OCI-LY3 (cell line): ENCODE measurements around the gene EXPH5.

Experiments used
- H2AFZ ChIP-seq: fragments of 200-600, 300-600 bp; shearing (Covaris generic); 2 replicates; pipeline ENCODE4 v1.6.0; 2014; ENCODE audit warnings: antibody characterized with exemption, low read depth, low read length
- H3K27ac ChIP-seq: fragments of 200-600, 300-600 bp; sonication (generic); 2 replicates; pipeline ENCODE4 v1.5.1; 2014; ENCODE audit warnings: mild to moderate bottlenecking, low read length, moderate library complexity, mixed read lengths
- H3K27me3 ChIP-seq: fragments of 200-600, 300-600 bp; sonication (generic); 2 replicates; pipeline ENCODE4 v1.6.1; 2014; ENCODE audit warnings: low read depth, low read length, mixed read lengths
- H3K36me3 ChIP-seq: fragments of 200-600, 300-600 bp; sonication (generic); replicated peaks from 2 replicates; pipeline ENCODE3; 2014; ENCODE audit warnings: low read depth, low read length, mixed read lengths
- H3K4me1 ChIP-seq: fragments of 300-600, 200-600 bp; sonication (generic); 2 replicates; pipeline ENCODE4 v1.6.1; 2014; ENCODE audit warnings: low read length, mixed read lengths
- H3K4me2 ChIP-seq: fragments of 200-600, 300-600 bp; sonication (generic); 2 replicates; pipeline ENCODE4 v1.6.1; 2014; ENCODE audit warnings: low read length, mixed read lengths
- H3K4me3 ChIP-seq: fragments of 300-600, 200-600 bp; sonication (generic); 2 replicates; pipeline ENCODE4 v1.5.1; 2014; ENCODE audit warnings: antibody characterized with exemption, mild to moderate bottlenecking, low read length, moderate library complexity
- H3K79me2 ChIP-seq: fragments of 300-600, 200-600 bp; shearing (Covaris generic); 2 replicates; pipeline ENCODE4 v1.6.1; 2014; ENCODE audit warnings: mild to moderate bottlenecking, low read length, mixed read lengths
- H3K9ac ChIP-seq: fragments of 300-600, 200-600 bp; shearing (Covaris generic); 2 replicates; pipeline ENCODE4 v1.6.0; 2014; ENCODE audit warnings: mild to moderate bottlenecking, low read length, moderate library complexity
- H3K9me3 ChIP-seq: fragments of 200-600, 300-600 bp; shearing (Covaris generic); 2 replicates; pipeline ENCODE4 v1.6.1; 2014; ENCODE audit warnings: low read length, mixed read lengths; ENCODE audit not compliant: insufficient read depth
- H4K20me1 ChIP-seq: fragments of 200-600, 300-600 bp; sonication (generic); 2 replicates; pipeline ENCODE4 v1.6.1; 2016; ENCODE audit warnings: low read length, mixed read lengths; ENCODE audit not compliant: insufficient read depth
- EZH2phosphoT487 ChIP-seq: fragments of 200-600 bp; shearing (Covaris generic); IDR thresholded peaks from 2 replicates; pipeline ENCODE4 v1.6.1; 2018; ENCODE audit warnings: antibody characterized with exemption, mixed run types, low read depth
- TF ChIP-seq, protein P1 (sequence below): fragments of 200-600, 300-600 bp; sonication (generic); IDR thresholded peaks from 2 replicates; pipeline ENCODE4 v1.5.1; 2014; ENCODE audit warnings: antibody characterized with exemption, low read length, low read depth

The EXPH5 gene

DNA sequence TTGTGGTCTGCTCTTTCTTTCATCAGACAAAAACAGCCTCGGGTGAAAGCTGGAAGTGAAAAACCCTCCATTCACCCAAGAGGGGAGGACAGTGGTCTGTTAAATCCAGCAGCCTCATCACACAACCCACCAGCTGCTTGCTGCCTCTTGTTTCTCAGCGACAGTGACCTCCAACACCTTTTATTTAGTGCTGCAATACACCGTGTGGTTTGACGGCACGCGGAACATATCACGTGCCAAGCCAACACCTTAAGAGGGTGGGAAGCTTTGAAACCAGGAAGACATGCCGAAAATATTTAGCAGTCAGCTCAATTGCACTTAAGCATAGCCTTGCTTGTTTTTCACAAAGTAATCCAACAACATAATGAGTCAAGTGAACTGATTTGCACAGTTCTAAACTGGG lies 55.5 kb downstream of the EXPH5 start:
- Histone ChIP-seq H3K4me1 (no peaks in the 10 kb centered on the region), H3K27me3 (no peaks in the 10 kb centered on the region), H3K79me2 (no peaks in the 10 kb centered on the region), H3K36me3 (no peaks in the 10 kb centered on the region), H3K4me3 (no peak overlapping the region), H3K4me2 (no peak overlapping the region), H3K9ac (no peak overlapping the region), H2AFZ (no peak overlapping the region), H3K9me3 (no peaks in the 10 kb centered on the region), H4K20me1 (no peaks in the 10 kb centered on the region), H3K27ac (no peak overlapping the region)
- TF ChIP-seq EZH2phosphoT487, result no peak
- TF ChIP-seq, protein P1, sequence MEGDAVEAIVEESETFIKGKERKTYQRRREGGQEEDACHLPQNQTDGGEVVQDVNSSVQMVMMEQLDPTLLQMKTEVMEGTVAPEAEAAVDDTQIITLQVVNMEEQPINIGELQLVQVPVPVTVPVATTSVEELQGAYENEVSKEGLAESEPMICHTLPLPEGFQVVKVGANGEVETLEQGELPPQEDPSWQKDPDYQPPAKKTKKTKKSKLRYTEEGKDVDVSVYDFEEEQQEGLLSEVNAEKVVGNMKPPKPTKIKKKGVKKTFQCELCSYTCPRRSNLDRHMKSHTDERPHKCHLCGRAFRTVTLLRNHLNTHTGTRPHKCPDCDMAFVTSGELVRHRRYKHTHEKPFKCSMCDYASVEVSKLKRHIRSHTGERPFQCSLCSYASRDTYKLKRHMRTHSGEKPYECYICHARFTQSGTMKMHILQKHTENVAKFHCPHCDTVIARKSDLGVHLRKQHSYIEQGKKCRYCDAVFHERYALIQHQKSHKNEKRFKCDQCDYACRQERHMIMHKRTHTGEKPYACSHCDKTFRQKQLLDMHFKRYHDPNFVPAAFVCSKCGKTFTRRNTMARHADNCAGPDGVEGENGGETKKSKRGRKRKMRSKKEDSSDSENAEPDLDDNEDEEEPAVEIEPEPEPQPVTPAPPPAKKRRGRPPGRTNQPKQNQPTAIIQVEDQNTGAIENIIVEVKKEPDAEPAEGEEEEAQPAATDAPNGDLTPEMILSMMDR, result no peak

- Histone ChIP-seq H3K9me3 (no peaks in the 10 kb centered on the region), H3K9ac (no peak overlapping the region), H3K79me2 (no peaks in the 10 kb centered on the region), H4K20me1 (no peaks in the 10 kb centered on the region), H3K27me3 (no peaks in the 10 kb centered on the region), H2AFZ (no peak overlapping the region), H3K4me3 (no peak overlapping the region), H3K27ac (no peak overlapping the region), H3K36me3 (no peaks in the 10 kb centered on the region), H3K4me2 (no peak overlapping the region), H3K4me1 (no peaks in the 10 kb centered on the region)
- no peak for TF ChIP-seq EZH2phosphoT487
- TF ChIP-seq, protein P1, result no peak
Observed at GRCh38 chr11:108536783-108537182, 56.8 kb downstream of the EXPH5 start.

DNA sequence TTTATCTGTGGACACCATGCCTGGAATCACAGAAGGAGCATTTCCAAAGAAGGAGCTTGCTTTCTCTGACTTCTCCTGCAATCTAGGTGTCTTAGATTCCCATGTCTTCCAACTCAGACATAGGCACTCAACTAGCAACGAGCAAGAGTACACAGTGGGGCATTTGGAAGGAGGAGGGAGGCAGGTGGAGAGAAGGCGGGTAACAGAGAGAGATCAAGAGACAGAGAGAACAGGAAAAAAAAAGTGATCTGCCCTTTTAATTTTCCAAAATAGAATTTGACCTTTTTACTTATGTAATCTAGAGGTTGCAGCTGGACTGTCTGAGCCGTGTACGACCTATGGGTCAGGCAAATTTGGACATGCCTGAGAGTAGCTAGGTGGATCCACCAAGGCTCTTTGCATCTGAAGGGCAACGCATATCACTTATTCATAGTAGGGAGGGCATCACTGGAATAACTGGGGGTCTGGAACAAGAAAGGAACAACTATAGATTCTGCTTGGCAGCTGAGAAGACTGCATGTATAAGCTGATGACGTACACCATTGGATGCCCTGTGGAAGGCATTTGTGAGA lies 58.1 kb downstream of the EXPH5 start:
- no peaks in the 10 kb centered on the region for H3K4me1 ChIP-seq
- H3K9ac ChIP-seq, result no peak overlapping the region
- H3K4me2 ChIP-seq, result no peak overlapping the region
- H3K27me3 ChIP-seq, result no peaks in the 10 kb centered on the region
- no peaks in the 10 kb centered on the region for H3K9me3 ChIP-seq
- H3K4me3 ChIP-seq, result no peak overlapping the region
- no peak overlapping the region for H2AFZ ChIP-seq
- no peaks in the 10 kb centered on the region for H3K79me2 ChIP-seq
- H3K36me3 ChIP-seq, result no peaks in the 10 kb centered on the region
- H4K20me1 ChIP-seq, result no peaks in the 10 kb centered on the region
- no peak overlapping the region for H3K27ac ChIP-seq
- TF ChIP-seq, protein P1, result no peak
- no peak for TF ChIP-seq EZH2phosphoT487

- Histone ChIP-seq H3K4me3 (no peak overlapping the region), H3K9ac (no peak overlapping the region), H3K4me1 (no peaks in the 10 kb centered on the region), H3K4me2 (no peak overlapping the region), H3K27me3 (no peaks in the 10 kb centered on the region), H2AFZ (no peak overlapping the region), H3K27ac (no peak overlapping the region), H3K9me3 (no peaks in the 10 kb centered on the region), H3K79me2 (no peaks in the 10 kb centered on the region), H4K20me1 (no peaks in the 10 kb centered on the region), H3K36me3 (no peaks in the 10 kb centered on the region)
- no peak for TF ChIP-seq EZH2phosphoT487
Observed at GRCh38 chr11:108534274-108534882, 59.2 kb downstream of the EXPH5 start.
